RWPE1 (cell line): ENCODE measurements around the gene DAD1.
A peak's percentile ranks its signal among the peaks of the same experiment; 100 is the strongest.
"Not testable (repeated sequence)": the region's sequence is repeated elsewhere in the genome, so short reads cannot be mapped to it uniquely, and the experiment has no call there.

Experiments used
- CTCF ChIA-PET: fragments of 350-600 bp; sonication (Branson Sonifier 250); formaldehyde crosslinking; extraction: SDS; loops from one replicate; lab custom pipeline; 2021; lab: Yijun Ruan, JAX
- POLR2A ChIA-PET: fragments of 400-600 bp; formaldehyde crosslinking; extraction: SDS; loops from one replicate; lab custom pipeline; 2020; ENCODE audit warnings: antibody characterized with exemption; ENCODE audit not compliant: low non-redundant PET; lab: Yijun Ruan, JAX
- DNase-seq: peaks from one replicate; pipeline ENCODE4 v3.0.0; 2012; ENCODE audit warnings: low spot score
- H3K27ac ChIP-seq: fragments of 450-650 bp; 2 replicates; pipeline ENCODE4 v1.5.1; 2017
- CTCF ChIP-seq: fragments of 450-650 bp; conservative IDR thresholded peaks from 2 replicates; pipeline ENCODE4 v1.5.1; 2017; ENCODE audit warnings: low read depth, mild to moderate bottlenecking

DAD1 gene

DNA sequence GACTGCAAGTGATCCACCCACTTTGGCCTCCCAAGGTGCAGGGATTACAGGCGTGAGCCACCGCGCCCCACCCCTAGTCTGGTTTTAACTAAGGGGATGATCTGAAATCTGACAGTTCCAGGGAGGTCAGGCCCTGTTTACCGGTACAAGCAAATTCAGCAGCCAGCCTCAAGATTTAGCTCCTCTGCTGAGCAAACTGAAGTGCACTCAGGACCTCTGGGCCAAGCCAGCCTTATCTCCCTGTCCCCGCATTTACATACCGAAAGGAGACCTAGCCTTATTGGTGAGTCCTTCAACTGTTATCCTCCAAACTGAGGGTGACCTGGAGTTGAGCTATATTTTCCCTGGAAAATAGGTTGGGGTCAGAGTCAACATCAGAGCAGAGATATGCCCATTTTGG is 8.2 kb upstream of the DAD1 start:
- CTCF ChIA-PET, result interaction anchor here (0.6 to 1.1 kb wide), 4 partner anchors 27 to 89 kb away, joined by 3 to 4 read pairs (median 3); no protein-coding TSS in a partner anchor
- DNase-seq, result no peak
- H3K27ac ChIP-seq, result no peak overlapping the region
- TF ChIP-seq CTCF, result no peak
- POLR2A ChIA-PET, result no interaction called here

GRCh38 chr14:22596354-22596879 is 7.4 kb upstream of the DAD1 start:
- no peak for TF ChIP-seq CTCF
- no peak for DNase-seq
- no peak overlapping the region for H3K27ac ChIP-seq
- ChIA-PET POLR2A (no interaction called here), CTCF (interaction anchor here (0.9 to 1.1 kb wide), 2 partner anchors 26 to 56 kb away, joined by 3 to 4 read pairs; no protein-coding TSS in a partner anchor)

DNA sequence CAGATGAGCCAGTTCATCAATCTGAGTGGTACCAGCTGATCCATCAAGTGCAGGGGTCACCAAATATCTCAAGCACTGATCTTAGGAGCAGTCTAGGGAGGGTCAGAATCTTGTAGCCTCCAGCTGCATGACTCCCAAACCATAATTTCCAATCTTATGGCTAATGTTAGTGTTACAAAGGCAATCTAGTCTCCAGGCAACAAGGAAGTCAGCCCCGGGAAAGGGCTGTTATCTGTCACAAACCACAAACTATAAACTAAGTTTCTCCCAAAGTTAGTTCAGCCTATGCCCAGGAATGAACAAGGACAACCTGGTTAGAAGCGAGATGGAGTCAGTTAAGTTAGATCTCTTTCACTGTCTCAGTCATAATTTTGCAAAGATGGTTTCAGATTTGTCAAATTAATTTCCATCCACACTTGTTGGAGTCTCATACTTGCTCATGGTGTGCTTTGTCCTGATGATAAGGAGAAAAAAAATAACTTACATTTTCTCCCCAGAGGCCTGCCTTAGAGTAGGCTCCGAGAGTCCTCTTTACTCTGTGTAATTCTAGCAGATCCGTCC is 5.2 kb upstream of the DAD1 start:
- POLR2A ChIA-PET, result no interaction called here
- TF ChIP-seq CTCF, result no peak
- CTCF ChIA-PET, result interaction anchor here (0.6 kb wide), 2 partner anchors 197 to 1638 kb away, joined by 3 to 4 read pairs; partner anchors contain the start of gene NEDD8
- DNase-seq, result no peak
- H3K27ac ChIP-seq, result no peak overlapping the region

GRCh38 chr14:22593601-22594000 is 4.6 kb upstream of the DAD1 start:
- CTCF ChIA-PET, result no interaction called here
- POLR2A ChIA-PET, result no interaction called here

DNA sequence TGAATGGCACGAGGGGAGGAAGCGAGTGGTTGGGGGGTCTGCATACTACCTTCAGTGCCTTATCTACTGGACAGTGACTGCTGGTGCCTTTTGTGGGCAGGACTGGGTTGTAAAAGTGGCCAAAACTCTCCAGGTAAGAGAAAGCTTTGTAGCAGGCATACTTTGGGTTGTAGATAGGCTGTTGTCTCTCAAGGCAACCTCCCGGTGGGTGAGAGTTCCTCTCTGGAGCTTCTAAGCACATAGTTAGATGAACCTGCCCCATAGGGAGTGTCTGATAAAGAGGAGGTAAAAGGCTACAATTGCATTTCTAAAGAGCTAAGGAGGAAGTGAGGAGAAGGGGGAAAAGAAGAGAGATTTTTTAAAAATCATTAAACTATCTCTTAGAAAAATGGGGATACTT is 4.2 kb upstream of the DAD1 start:
- ChIA-PET POLR2A (no interaction called here), CTCF (no interaction called here)
- H3K27ac ChIP-seq, result no peak overlapping the region
- TF ChIP-seq CTCF, result no peak
- DNase-seq, result no peak

More at GRCh38 chr14:22593601-22594000, 4.6 kb upstream of the DAD1 start:
- DNase-seq, result no peak
- no peak overlapping the region for H3K27ac ChIP-seq
- no peak for TF ChIP-seq CTCF

GRCh38 chr14:22588526-22589095 is 413 bp downstream of the DAD1 start:
- CTCF ChIA-PET, result interaction anchor here (0.6 to 2.2 kb wide), 8 partner anchors 11 to 388 kb away, joined by 3 to 8 read pairs (median 4); no protein-coding TSS in a partner anchor
- no peak for DNase-seq
- H3K27ac ChIP-seq, result peak overlapping the region; percentile 94
- POLR2A ChIA-PET, result interaction anchor here (1.0 kb wide), 1 partner anchor 10 kb away, joined by 5 read pairs; no protein-coding TSS in a partner anchor
- no peak for TF ChIP-seq CTCF

DNA sequence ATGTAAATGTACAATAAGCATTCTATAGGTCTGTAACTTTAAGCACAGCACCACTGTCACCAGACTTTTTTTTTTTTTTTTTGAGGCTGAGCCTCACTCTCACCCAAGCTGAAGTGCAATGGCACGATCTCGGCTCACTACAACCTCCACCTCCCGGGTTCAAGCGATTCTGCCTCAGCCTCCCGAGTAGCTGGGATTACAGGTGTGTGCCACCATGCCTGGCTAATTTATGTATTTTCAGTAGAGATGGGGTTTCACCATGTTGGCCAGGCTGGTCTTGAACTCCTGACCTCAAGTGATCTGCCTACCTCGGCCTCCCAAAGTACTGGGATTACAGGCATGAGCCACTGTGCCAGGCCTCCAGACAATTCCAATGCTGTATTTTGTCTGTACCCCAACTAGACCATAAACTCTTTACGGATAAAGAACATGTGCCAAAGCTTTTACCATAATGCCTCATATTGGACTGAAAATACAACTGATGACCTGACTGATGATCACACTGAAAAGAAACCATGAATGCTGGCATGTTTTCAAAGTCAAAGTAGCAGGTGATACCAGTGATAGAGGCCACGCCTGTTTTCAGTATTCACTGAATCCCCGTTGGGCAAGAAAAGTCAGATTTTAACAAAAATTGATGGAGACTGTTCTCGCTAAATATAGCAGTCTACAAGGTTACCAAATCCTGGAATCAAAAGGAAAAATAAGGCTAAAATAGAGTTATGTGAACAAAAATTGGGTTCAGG is 1.2 kb downstream of the DAD1 start:
- POLR2A ChIA-PET, result not testable (repeated sequence)

More for the DNA sequence above, 1.2 kb downstream of the DAD1 start:
- H3K27ac ChIP-seq, DNase-seq: not testable (repeated sequence)
- CTCF ChIA-PET, result interaction anchor here (0.7 to 1.1 kb wide), 2 partner anchors 56 to 65 kb away, joined by 4 read pairs; partner anchors contain the start of gene OR6J1
